ENCODE data around the gene HHIPL1.

The HHIPL1 gene

GRCh38 chr14:99644723-99645544, at the start of gene HHIPL1:
Gene HHIPL1 (plus strand): TSS chr14:99645129. CDS start chr14:99645208, 79 bp downstream.
- no peak for DNase-seq (ENCODE audit: low spot score)
- no peak for FAIRE-seq

DNA sequence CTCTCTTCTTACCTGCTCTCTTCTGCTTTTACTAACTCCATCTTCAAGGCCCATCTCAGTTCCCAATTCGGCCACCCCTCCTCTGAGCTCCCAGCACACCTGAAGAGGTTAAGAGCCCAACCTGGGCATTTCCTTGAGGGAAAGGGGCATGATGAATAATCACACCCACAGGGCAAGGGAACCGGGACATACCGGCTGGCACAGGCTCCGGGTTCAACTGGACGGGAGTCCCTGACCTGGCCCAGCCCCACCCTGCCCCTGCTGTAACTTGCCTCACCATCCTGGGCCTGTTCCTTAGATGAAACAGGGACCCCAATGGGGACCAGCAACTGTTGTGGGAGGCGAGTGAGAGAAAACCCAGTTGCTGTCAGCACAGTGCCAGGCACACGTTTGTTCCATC, 49.4 kb upstream of the HHIPL1 start:
- FAIRE-seq, result no peak
- DNase-seq (ENCODE audit: low spot score), result no peak

- no peak for DNase-seq (ENCODE audit: low spot score)
- FAIRE-seq, result no peak
These were observed 48.8 kb upstream of the HHIPL1 start for GRCh38 chr14:99596071-99596627.

- DNase-seq (ENCODE audit: low spot score) (no peak), FAIRE-seq (no peak)
These were observed 48.2 kb upstream of the HHIPL1 start for GRCh38 chr14:99596772-99597171.

DNA sequence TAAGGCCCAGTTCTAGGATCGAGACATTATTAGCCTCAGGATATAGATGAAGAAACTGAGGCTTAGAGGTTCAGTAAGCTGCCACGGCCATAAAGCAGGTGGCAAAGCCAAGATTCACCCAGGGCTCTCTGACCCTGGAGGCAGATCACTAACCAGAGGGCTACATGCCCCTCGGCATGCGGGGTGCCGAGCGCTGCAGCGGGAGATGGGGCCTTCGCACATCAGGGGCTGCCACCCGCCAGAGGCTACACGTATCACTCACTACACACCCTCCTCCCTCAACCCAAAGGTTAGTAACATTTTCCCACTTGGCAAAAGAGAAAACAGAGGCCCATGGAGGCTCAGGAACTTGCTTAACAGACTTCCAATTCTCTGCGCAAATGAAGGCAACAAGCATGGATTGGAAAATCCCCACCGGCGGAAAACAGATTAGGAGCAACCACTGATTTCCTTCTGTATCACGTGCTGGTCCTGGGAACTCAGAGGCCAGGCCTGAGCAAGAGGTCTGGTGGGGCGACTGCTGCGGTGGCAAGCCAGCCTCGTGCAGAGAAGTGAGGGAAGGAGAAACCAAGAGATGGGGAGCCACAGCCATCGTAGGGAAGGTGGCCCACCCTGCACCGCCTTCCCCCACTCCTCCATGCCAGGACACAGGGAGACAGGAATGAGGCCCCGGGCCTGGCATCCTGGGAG, 46.9 kb upstream of the HHIPL1 start:
- DNase-seq (ENCODE audit: low spot score), result no peak
- no peak for FAIRE-seq

DNA sequence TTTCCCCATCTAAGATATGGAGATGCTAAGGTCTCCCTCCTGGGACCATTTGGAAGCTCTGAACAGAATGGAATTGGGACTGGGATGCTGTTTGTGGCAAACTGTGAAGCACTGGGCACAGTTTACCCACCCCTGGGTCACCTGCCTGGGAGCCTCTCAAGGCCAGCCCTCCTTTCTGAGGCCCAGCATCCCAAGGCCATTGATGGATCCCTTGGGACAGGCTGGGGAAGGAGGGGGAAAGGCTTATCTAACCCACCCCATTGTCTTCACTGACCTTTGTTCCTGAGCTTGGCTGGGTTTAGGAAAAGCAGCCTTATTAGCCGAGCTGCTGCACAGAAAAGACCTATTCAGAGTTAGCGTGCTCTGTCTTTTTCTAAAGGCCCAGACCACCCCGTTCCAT, 46.2 kb upstream of the HHIPL1 start:
- DNase-seq (ENCODE audit: low spot score) (no peak), FAIRE-seq (no peak)

DNA sequence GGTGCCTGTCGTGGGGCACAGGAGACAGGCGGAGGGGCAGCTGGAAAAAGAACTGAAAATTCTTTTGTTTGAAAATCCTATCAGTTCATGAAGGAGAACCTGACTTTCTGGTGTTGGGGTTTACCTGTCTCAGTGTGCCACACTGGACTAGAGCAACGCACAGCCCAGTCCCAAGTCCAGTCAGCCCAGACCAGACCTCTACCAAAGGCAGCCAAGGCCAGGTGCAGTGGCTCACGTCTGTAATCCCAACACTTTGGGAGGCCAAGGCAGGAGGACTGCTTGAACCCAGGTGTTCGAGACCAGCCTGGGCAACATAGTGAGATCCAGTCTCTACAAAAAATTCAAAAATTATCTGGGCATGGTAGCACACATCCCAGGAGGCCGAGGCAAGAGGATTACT, 45.5 kb upstream of the HHIPL1 start:
- DNase-seq (ENCODE audit: low spot score), result no peak
- FAIRE-seq, result no peak

- no peak for DNase-seq (ENCODE audit: low spot score)
- no peak for FAIRE-seq
These were observed 44.6 kb upstream of the HHIPL1 start for GRCh38 chr14:99600232-99600888.

GRCh38 chr14:99601361-99601831, 43.5 kb upstream of the HHIPL1 start:
- DNase-seq (ENCODE audit: low spot score), result no peak
- FAIRE-seq, result no peak

- FAIRE-seq (no peak), DNase-seq (ENCODE audit: low spot score) (peak; percentile 7)
These were observed 42.7 kb upstream of the HHIPL1 start for GRCh38 chr14:99602054-99602787.

GRCh38 chr14:99602788-99603415, 42.0 kb upstream of the HHIPL1 start:
- DNase-seq (ENCODE audit: low spot score) (no peak), FAIRE-seq (no peak)

DNA sequence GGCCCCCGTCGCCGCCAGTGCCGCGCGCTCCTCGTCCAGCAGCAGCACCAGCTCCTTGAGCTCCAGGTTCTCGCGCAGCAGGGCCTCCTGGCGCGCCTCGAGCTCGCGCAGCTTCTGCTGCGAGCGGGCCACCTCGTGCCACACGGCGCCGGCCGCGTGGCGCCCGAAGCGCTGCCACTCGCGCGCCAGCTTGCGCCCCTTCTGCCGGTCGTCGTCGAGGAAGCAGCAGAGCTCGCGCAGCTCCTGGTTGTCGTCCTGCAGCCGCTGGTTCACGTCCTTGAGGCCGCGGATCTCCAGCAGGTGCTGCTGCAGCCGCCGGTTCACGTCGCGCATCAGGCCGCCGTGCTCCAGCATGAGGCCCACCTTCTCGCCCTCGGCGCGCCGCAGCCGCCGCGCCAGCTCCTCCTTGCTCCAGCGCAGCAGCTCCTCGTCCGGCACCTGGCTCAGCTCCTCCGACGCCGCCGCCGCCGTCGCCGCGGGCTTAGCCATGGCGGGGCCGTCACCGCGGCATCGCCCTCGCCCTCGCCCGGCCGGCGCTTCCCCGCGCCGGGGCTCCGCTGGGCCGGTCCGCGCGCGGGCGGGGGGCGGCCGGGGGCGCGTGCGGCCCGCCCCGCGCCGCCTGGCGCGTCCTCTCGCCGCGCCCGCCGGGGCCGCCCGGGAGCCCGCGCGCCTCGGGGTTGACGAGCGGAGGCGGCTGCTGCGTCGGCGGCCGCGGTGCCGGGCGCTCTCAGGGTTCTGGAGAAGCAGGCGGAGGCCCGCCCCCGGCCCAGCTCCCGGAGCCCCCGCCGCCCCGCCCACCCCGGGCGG, 41.3 kb upstream of the HHIPL1 start, which contains the start of gene CCDC85C:
Gene CCDC85C, minus strand, starts transcription at position 737 of the 807 bp plus-strand sequence. Its CDS starts 248 bp downstream, at position 489.
- FAIRE-seq (no peak), DNase-seq (ENCODE audit: low spot score) (no peak)

GRCh38 chr14:99604278-99604765, 40.6 kb upstream of the HHIPL1 start:
- DNase-seq (ENCODE audit: low spot score) (peak; percentile 65), FAIRE-seq (no peak)

DNA sequence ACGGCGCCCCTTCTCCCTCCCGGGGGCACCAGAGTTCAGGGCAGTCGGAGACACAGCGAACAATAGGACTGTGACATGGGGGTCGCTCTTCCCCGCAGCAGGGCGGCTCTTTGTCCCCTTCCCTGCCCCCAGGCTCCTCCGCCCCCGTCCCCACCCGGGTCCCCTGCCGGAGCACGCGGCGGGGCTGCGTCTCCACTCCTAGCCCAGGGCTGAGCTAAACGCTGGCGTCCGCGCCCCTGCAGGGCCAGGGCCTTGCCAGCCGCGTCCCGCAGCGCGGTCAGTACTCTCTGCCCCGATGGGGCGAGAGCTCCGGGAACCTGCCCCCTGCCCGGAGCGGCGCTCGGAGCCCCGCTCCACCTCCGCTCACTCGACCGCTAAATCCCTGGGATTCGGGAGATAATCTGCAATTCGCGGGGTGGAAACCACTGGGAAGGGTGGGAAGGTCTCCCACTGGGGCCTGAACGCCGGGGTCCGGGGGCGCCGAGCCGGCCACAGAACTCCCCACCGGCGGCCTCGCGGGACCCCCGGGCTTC, 40.1 kb upstream of the HHIPL1 start:
- no peak for FAIRE-seq
- DNase-seq (ENCODE audit: low spot score), result no peak

- peak; percentile 44 for DNase-seq (ENCODE audit: low spot score)
- FAIRE-seq, result no peak
These were observed 39.5 kb upstream of the HHIPL1 start for GRCh38 chr14:99605299-99605961.

- DNase-seq (ENCODE audit: low spot score), result no peak
- no peak for FAIRE-seq
These were observed 38.6 kb upstream of the HHIPL1 start for GRCh38 chr14:99606359-99606758.

DNA sequence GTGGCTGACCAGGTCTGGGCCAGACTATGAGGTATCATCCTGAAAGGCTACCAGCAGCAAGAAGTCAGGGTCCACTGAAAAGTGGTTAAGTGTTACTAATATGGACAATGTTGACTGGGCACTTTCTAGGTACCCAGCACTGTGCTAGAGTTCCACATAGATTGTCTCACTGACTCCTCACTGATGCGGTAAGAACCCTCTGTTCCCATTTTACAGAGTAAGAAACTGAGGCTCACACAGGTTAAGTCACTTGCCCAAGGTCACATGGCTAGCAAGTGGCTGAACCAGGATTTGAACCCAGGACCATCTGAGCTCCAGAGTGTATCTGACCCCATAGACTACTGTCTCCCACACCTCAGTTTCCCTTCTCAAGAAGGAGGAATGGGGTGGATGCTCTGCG, 36.3 kb upstream of the HHIPL1 start:
- DNase-seq (ENCODE audit: low spot score) (no peak), FAIRE-seq (no peak)

DNA sequence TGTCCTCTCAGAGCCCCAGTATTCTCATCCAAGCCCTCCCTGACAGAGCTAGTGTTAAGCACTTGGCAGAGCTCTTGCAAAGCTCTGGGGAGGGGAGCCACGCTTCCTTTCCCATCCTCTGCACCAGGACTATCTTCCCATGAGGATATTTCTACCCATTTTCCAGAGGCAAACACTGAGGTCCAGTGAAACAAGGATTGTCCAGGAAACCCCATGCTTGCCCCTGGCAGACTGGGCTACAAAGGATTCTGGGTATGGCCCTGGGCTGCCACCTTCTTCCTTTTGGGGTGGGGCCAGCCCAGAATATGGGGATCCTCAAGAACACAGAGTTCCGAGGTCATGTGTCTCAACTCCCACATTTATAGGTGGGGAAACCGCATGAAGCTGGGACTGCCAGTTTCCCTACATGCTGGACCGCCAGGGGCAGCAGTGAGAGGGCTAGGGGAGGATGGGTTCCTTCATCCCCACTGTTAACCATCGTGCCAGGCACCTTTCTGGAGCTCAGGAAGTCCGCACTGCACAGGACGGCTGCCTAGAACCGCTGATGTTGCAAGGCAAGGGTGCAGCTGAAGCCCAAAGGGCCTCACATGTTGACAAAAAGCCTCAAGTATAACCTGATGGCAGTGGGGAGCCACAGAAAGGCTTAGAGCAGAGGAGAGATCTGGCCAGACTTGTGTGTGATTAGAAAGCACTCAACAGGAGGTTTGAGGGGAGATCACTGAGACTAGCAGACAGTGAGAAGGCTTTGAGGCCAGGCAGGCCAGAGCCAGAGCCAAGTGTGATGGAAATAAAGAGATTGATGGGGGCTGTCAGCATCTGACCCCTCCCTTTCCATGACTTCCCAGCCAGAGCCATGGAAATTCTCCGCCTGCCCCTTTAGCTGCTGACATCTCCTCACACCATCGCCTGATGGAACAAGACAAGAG, 35.4 kb upstream of the HHIPL1 start:
- no peak for FAIRE-seq
- no peak for DNase-seq (ENCODE audit: low spot score)

Data from RCC 7860 (cell line).